Renal pelvis (tissue), 12 donors: Measurements from ENCODE around the gene TRIM66. TPM values are rescaled to one million over a fixed set of nuclear protein-coding genes. Genes with fewer than 3 reads are reported as not detected.

ENCODE experiments used
- DNase-seq: peaks from one replicate; pipeline ENCODE4 v3.0.0-alpha.2; 2013
- long read RNA-seq, 16 experiments: transcript quantifications; one replicate each; lab custom pipeline, GENCODE V29; 2026
- polyA plus RNA-seq, 3 donors: library from polyadenylated mRNA; unstranded; fragments of 120-200 nt; gene quantifications; one replicate each; pipeline ENCODE4 v1.2.1, GENCODE V29; 2013; ENCODE audit not compliant: insufficient read length in 3 of 3

TRIM66 gene
- polyA plus RNA-seq = 10 to 100 TPM in 2 of 3 donors, 1 to 10 TPM in 1; 3.9 to 14.3 (median 11.6) TPM
- long read RNA-seq, donor 1, partial matches to known transcripts = 1,742 of 3,453 reads
- long read RNA-seq, donor 1, other reads (novel, unspliced or antisense) = 1,711 of 3,453 reads
- long read RNA-seq, donor 2, partial matches to known transcripts = 1,401 of 2,866 reads
- long read RNA-seq, donor 2, other reads (novel, unspliced or antisense) = 1,465 of 2,866 reads
- long read RNA-seq, donor 3 = 0 reads
- long read RNA-seq, donor 4, partial matches to known transcripts = 1,443 of 3,056 reads
- long read RNA-seq, donor 4, other reads (novel, unspliced or antisense) = 1,613 of 3,056 reads
- long read RNA-seq, donor 5 = 0 reads
- long read RNA-seq, donor 6, partial matches to known transcripts = 1,260 of 1,940 reads
- long read RNA-seq, donor 6, other reads (novel, unspliced or antisense) = 680 of 1,940 reads
- long read RNA-seq, donor 7, partial matches to known transcripts = 2,376 of 3,785 reads
- long read RNA-seq, donor 7, other reads (novel, unspliced or antisense) = 1,409 of 3,785 reads
- long read RNA-seq, donor 8 = 0 reads
- long read RNA-seq, donor 9 = 0 reads
- long read RNA-seq, donor 10, partial matches to known transcripts = 1,618 of 2,775 reads
- long read RNA-seq, donor 10, other reads (novel, unspliced or antisense) = 1,157 of 2,775 reads
- long read RNA-seq, donor 11, partial matches to known transcripts = 1,334 of 2,195 reads
- long read RNA-seq, donor 11, other reads (novel, unspliced or antisense) = 861 of 2,195 reads
- long read RNA-seq, donor 12, partial matches to known transcripts = 1,596 of 3,420 reads
- long read RNA-seq, donor 12, other reads (novel, unspliced or antisense) = 1,823 of 3,420 reads
- long read RNA-seq, donor 13 = 0 reads
- long read RNA-seq, donor 14 = 0 reads
- long read RNA-seq, donor 15, partial matches to known transcripts = 2,504 of 4,211 reads
- long read RNA-seq, donor 15, other reads (novel, unspliced or antisense) = 1,707 of 4,211 reads
- long read RNA-seq, donor 16 = 0 reads

GRCh38 chr11:8682303-8683114, at the start of gene TRIM66, which contains the start of gene RPL27A:
TSS of gene TRIM66 (minus strand) at chr11:8682665. CDS start at chr11:8672274, 10,391 bp downstream.
TSS of gene RPL27A (plus strand) at chr11:8682792. CDS start at chr11:8682814, 22 bp downstream.
- peak; percentile 96 for DNase-seq

GRCh38 chr11:8731647-8732323, 49.3 kb upstream of the TRIM66 start:
- DNase-seq = no peak

GRCh38 chr11:8730697-8731020, 48.2 kb upstream of the TRIM66 start:
- no peak for DNase-seq

GRCh38 chr11:8729837-8730696, 47.6 kb upstream of the TRIM66 start:
- DNase-seq = no peak

GRCh38 chr11:8729067-8729466, 46.6 kb upstream of the TRIM66 start:
- DNase-seq = no peak

- DNase-seq = no peak
Observed at GRCh38 chr11:8728563-8728962, 46.1 kb upstream of the TRIM66 start.

- DNase-seq = no peak
Observed at GRCh38 chr11:8726395-8726794, 43.9 kb upstream of the TRIM66 start.

- DNase-seq = no peak
Observed at GRCh38 chr11:8724682-8725081, 42.2 kb upstream of the TRIM66 start.

GRCh38 chr11:8723711-8724110, 41.2 kb upstream of the TRIM66 start:
- DNase-seq = no peak

GRCh38 chr11:8722809-8723208, 40.3 kb upstream of the TRIM66 start:
- DNase-seq = no peak

- peak; percentile 36 for DNase-seq
Observed at GRCh38 chr11:8721609-8722500, 39.4 kb upstream of the TRIM66 start.

- peak; percentile 67 for DNase-seq
Observed at GRCh38 chr11:8720868-8721608, 38.6 kb upstream of the TRIM66 start.

- no peak for DNase-seq
Observed at GRCh38 chr11:8720352-8720751, 37.9 kb upstream of the TRIM66 start.

GRCh38 chr11:8719721-8720120, 37.3 kb upstream of the TRIM66 start:
- no peak for DNase-seq

- no peak for DNase-seq
Observed at GRCh38 chr11:8719211-8719649, 36.8 kb upstream of the TRIM66 start.

GRCh38 chr11:8717876-8718753, 35.6 kb upstream of the TRIM66 start:
- DNase-seq = no peak

- no peak for DNase-seq
Observed at GRCh38 chr11:8717544-8717875, 35.0 kb upstream of the TRIM66 start.
